Stimulated activated CD4-positive, alpha-beta T cell treated with anti-CD3 and anti-CD28 coated beads, Interleukin-12 subunit alpha, Interleukin-12 subunit beta, amount 100 ng/mL, for 24 hours (primary cell): ENCODE data around the gene GAS5.
"Not testable (repeated sequence)": the region's sequence is repeated elsewhere in the genome, so short reads cannot be mapped to it uniquely, and the experiment has no call there.

Source experiments
- DNase-seq, 2 experiments: peaks; one replicate each; pipeline ENCODE4 v3.0.0-alpha.2; 2020; ENCODE audit warnings: low read depth in 2 of 2

The GAS5 gene

GRCh38 chr1:173867753-173868265 lies at the start of gene GAS5:
Gene GAS5 (minus strand): TSS chr1:173867989.
- DNase-seq = peak; percentile 99 to 100

GRCh38 chr1:173917149-173917548 lies 49.4 kb upstream of the GAS5 start, which contains the start of gene SERPINC1:
Gene SERPINC1 (minus strand): TSS chr1:173917327. CDS start chr1:173917259, 68 bp downstream.
- DNase-seq = no peak

GRCh38 chr1:173916667-173917066 lies 48.9 kb upstream of the GAS5 start:
- DNase-seq = no peak

- no peak for DNase-seq
These were observed 47.8 kb upstream of the GAS5 start for GRCh38 chr1:173915596-173915995.

GRCh38 chr1:173914366-173914871 lies 46.6 kb upstream of the GAS5 start:
- DNase-seq = peak in 1 of 2 experiments; percentile 25

GRCh38 chr1:173913111-173913510 lies 45.3 kb upstream of the GAS5 start:
- no peak for DNase-seq

GRCh38 chr1:173903827-173904531 lies 36.2 kb upstream of the GAS5 start:
- no peak for DNase-seq

- DNase-seq = no peak
These were observed 33.2 kb upstream of the GAS5 start for GRCh38 chr1:173900992-173901391.

GRCh38 chr1:173900427-173900826 lies 32.6 kb upstream of the GAS5 start:
- no peak for DNase-seq

GRCh38 chr1:173894189-173894588 lies 26.4 kb upstream of the GAS5 start:
- DNase-seq = no peak

- DNase-seq = no peak
These were observed 25.8 kb upstream of the GAS5 start for GRCh38 chr1:173893611-173894010.

- DNase-seq = no peak
These were observed 22.1 kb upstream of the GAS5 start for GRCh38 chr1:173889885-173890284.

GRCh38 chr1:173888749-173889148 lies 21.0 kb upstream of the GAS5 start:
- DNase-seq = no peak

GRCh38 chr1:173887627-173888026 lies 19.8 kb upstream of the GAS5 start:
- no peak for DNase-seq

- no peak for DNase-seq
These were observed 19.2 kb upstream of the GAS5 start for GRCh38 chr1:173886746-173887611.

- no peak for DNase-seq
These were observed 16.9 kb upstream of the GAS5 start for GRCh38 chr1:173884701-173885100.

GRCh38 chr1:173881117-173881516 lies 13.3 kb upstream of the GAS5 start:
- DNase-seq = not testable (repeated sequence)

- no peak for DNase-seq
These were observed 10.5 kb upstream of the GAS5 start for GRCh38 chr1:173878251-173878650.

GRCh38 chr1:173876732-173877131 lies 8.9 kb upstream of the GAS5 start:
- DNase-seq = no peak

GRCh38 chr1:173871500-173871899 lies 3.7 kb upstream of the GAS5 start:
- DNase-seq = no peak

- DNase-seq = no peak
These were observed 3.3 kb upstream of the GAS5 start for GRCh38 chr1:173871091-173871490.

- DNase-seq = no peak
These were observed 2.7 kb upstream of the GAS5 start for GRCh38 chr1:173870252-173871075.
